T-helper 17 cell (primary cell): ENCODE results near the gene PARD3B. TPM values are rescaled to one million over a fixed set of nuclear protein-coding genes. Genes with fewer than 3 reads are reported as not detected.

Experiments
- ATAC-seq: fragments of 150-1000 bp; cut with Tn5 transposase; 2 replicates; pipeline ENCODE4 v1.10.0; 2021; ENCODE audit warnings: mild to moderate bottlenecking, moderate library complexity
- DNase-seq, 3 donors: peaks; one replicate each; pipeline versions ENCODE4 v3.0.0 to v3.0.0-alpha.2; 2020 to 2021
- H3K9me3 ChIP-seq: one replicate; pipeline ENCODE4 v1.7.0; 2013; ENCODE audit warnings: low read length, mild to moderate bottlenecking; ENCODE audit not compliant: control insufficient read depth, poor library complexity, severe bottlenecking
- H3K27ac Mint-ChIP-seq: one replicate; pipeline ENCODE4 v1.8.0; 2022; ENCODE audit warnings: mild to moderate bottlenecking, moderate library complexity, mixed read lengths
- H3K27me3 Mint-ChIP-seq: one replicate; pipeline ENCODE4 v1.8.0; 2022; ENCODE audit warnings: mixed read lengths
- H3K36me3 Mint-ChIP-seq: one replicate; pipeline ENCODE4 v1.8.0; 2022; ENCODE audit warnings: low read depth, mixed read lengths
- H3K4me1 Mint-ChIP-seq: one replicate; pipeline ENCODE4 v1.8.0; 2022; ENCODE audit warnings: mild to moderate bottlenecking, mixed read lengths
- H3K4me3 Mint-ChIP-seq: one replicate; pipeline ENCODE4 v1.8.0; 2022; ENCODE audit warnings: mild to moderate bottlenecking, moderate library complexity, mixed read lengths
- total RNA-seq, 4 donors: library from RNA in 2 of 4; stranded (reverse) in 2 of 4; gene quantifications; one replicate each; pipeline ENCODE4 v1.2.3 and lab custom pipeline; 2022 to 2026

Gene PARD3B
- total RNA-seq, 2 donors from 2014 or later, result 1.5 to 3.0 TPM

DNA sequence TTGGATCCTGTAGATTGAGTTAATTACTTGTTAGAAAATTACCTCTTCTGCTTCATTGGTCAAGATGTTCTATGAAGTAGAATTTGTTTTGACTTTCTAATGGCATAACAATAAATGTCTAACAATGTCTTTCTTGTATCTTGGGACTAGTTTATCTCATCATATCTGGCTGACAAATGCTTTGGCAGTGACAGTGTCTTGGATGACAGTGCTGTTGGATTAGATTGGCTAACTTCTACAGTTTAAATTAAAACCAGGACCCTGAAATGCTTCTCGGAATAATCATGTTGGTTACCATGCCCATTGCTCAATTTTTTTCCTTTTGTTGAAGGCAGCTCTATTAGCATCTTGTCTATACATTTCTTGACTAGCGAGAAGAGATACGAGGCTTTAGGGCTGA lies 176.9 kb downstream of the PARD3B start:
- no peak for ATAC-seq
- peaks cover 14% of the 10 kb centered on the region for H3K27me3 Mint-ChIP-seq
- H3K9me3 ChIP-seq, result no peaks in the 10 kb centered on the region
- no peak for DNase-seq
- H3K36me3 Mint-ChIP-seq, result peaks cover 3% of the 10 kb centered on the region
- H3K27ac Mint-ChIP-seq, result no peak overlapping the region
- no peak overlapping the region for H3K4me3 Mint-ChIP-seq
- no peaks in the 10 kb centered on the region for H3K4me1 Mint-ChIP-seq

DNA sequence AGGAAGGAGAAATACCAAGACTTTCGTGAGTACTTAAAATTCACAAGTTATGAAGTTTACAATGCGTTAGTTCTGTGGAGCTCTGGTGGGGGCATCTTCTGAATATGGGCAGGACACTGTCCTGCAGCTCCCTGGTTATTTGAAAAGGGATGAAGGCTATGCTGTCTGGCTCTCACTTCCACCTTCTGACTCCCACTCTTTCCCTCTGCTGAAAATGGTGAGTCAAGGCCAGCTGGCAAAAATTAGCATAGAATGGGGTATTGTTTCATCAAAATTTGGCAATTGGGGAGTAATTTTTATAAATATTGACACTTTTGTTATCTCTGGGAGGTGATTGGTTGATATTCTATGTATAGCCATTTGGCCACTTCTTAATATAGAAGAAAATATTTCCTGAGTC lies 177.4 kb downstream of the PARD3B start:
- Mint-ChIP-seq H3K27me3 (peaks cover 14% of the 10 kb centered on the region), H3K4me3 (no peak overlapping the region), H3K27ac (no peak overlapping the region), H3K36me3 (peaks cover 6% of the 10 kb centered on the region), H3K4me1 (no peaks in the 10 kb centered on the region)
- H3K9me3 ChIP-seq, result no peaks in the 10 kb centered on the region
- ATAC-seq (no peak), DNase-seq (no peak)

DNA sequence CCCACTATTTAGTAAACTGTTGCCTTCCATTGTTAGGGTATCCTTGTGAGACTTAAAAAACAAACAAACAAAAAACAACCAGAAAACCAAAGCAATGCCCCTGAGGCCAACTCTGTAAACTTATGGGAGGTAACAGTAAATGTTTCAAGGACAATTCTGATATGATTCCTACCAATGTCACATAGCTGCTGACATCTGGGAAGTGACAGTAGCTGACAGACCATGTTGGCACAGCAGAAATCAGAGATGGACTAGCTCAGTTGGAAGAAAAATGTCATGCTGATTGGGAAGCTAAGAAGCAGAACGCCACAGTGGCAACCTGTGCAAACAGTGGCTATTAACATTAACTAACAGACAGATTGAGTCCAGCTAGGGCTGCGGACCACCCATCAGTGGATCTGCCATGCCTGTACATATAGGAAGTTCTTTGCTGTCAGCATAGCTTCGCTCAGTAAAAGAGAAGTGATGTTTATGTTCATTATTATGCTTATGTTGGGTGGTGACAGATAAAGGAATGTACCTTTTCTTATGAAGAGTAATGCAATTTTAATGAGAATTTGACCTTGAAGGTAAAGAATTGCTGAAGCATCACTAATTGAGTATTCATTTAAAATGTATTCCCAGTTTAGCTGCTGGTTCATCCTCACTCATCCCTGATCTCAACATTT lies 180.6 kb downstream of the PARD3B start:
- no peaks in the 10 kb centered on the region for H3K9me3 ChIP-seq
- Mint-ChIP-seq H3K27ac (no peak overlapping the region), H3K27me3 (peaks cover 14% of the 10 kb centered on the region), H3K4me3 (no peak overlapping the region), H3K36me3 (peaks cover 6% of the 10 kb centered on the region), H3K4me1 (no peaks in the 10 kb centered on the region)
- DNase-seq (no peak), ATAC-seq (no peak)

DNA sequence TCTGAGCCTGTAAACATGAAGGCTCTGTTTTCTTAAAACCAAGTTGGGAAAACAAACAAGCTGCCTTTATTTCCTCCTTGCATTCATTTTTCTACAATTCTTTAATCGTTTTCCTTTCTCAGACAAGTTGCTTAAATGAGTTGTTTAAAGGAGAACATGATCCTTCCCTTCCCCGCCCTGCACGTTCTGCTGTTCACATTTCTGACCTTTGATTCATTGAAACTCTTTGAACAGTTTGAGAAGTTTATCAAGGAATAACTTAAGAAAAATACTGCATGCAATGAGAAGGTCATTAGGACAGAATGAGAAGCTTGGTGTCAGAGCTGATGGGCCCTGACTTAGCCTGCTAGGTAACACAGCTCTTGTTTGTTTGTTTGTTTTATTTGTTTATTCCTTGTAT lies 181.6 kb downstream of the PARD3B start:
- no peak for DNase-seq
- H3K36me3 Mint-ChIP-seq, result peaks cover 6% of the 10 kb centered on the region
- H3K27ac Mint-ChIP-seq, result no peak overlapping the region
- no peak overlapping the region for H3K4me3 Mint-ChIP-seq
- no peaks in the 10 kb centered on the region for H3K4me1 Mint-ChIP-seq
- peaks cover 14% of the 10 kb centered on the region for H3K27me3 Mint-ChIP-seq
- H3K9me3 ChIP-seq, result no peaks in the 10 kb centered on the region
- ATAC-seq, result no peak

DNA sequence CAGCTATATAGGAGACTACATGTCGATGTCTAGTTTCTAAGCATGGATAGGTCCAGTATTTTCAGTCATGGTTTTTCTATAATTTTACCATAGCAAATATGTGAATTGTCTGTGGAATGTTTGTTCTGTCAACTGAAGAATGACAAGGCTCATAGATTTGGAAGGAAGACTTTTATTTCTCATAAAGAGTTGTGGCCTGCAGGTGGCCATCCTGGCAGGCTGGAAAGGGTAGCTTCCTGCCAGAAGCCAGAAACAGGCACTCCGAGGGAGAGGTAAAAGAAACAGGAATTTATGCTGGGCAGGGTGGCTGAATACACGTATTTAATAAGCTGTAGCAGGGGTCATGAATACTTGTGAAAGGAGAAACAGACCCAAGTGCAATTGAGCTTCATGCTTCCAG lies 182.1 kb downstream of the PARD3B start:
- Mint-ChIP-seq H3K36me3 (peaks cover 6% of the 10 kb centered on the region), H3K4me3 (no peak overlapping the region), H3K4me1 (no peaks in the 10 kb centered on the region), H3K27ac (no peak overlapping the region), H3K27me3 (peaks cover 11% of the 10 kb centered on the region)
- ATAC-seq (no peak), DNase-seq (no peak)
- no peaks in the 10 kb centered on the region for H3K9me3 ChIP-seq

DNA sequence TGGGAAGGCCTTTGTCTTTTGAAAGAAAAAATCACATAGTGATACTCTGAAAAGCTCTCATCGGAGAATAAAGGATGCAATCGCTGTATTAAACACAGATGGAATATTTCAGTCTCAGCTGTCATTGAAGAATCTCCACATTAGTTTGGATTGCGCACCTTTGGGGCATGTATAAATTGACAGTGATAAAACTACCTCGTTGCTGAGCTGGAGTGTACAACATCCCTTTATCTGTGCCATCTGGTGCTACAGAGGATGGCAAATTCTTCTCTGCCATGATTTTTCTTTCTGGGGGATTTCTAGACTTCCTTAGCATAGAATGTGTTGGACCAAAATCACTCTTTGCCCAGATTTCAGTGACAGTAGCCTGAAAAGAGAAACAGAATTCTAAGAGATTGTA lies 185.3 kb downstream of the PARD3B start:
- Mint-ChIP-seq H3K27ac (no peak overlapping the region), H3K4me1 (no peaks in the 10 kb centered on the region), H3K4me3 (no peak overlapping the region), H3K36me3 (peaks cover 3% of the 10 kb centered on the region), H3K27me3 (no peaks in the 10 kb centered on the region)
- ATAC-seq (no peak), DNase-seq (no peak)
- H3K9me3 ChIP-seq, result no peaks in the 10 kb centered on the region

DNA sequence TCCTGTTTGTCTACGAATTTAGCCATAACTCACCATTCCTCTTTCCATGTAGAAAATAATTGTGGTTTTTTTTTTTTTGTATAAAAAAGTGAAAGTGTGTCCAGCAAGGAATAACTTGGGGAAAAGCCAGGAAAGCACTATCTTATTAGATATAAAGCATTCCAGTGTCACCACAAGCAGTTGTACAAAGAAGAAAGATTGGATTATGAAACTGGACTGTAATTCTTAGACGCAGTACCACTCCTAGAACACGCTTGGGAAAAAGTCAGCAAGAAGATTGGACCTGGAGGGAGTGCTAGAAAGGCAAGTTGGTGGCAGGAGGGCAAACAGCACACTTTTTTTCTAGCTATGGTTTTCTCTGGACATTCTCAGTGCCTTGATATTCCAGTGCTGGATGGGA lies 186.7 kb downstream of the PARD3B start:
- no peak overlapping the region for H3K4me3 Mint-ChIP-seq

DNA sequence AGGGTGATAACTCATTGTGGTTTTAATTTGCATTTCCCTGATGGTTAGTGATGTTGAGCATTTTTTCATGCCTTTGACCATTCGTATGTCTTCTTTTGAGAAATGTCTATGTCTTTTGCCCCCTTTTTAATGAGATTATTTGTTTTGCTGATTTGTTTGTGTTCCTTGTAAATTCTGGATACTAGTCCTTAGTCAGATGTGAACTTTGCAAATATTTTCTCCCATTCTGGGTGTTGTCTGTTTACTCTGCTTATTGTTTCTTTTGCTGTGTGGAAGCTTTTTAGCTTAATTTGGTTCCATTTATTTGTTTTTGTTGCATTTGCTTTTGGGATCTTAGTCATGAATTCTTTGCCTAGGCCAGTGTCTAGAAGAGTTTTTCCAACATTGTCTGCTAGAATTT lies 192.0 kb downstream of the PARD3B start:
- ATAC-seq, result no peak
- no peak overlapping the region for H3K4me3 Mint-ChIP-seq

More for the DNA sequence above, 186.7 kb downstream of the PARD3B start:
- Mint-ChIP-seq H3K27ac (no peak overlapping the region), H3K36me3 (peaks cover 5% of the 10 kb centered on the region), H3K27me3 (no peaks in the 10 kb centered on the region), H3K4me1 (no peaks in the 10 kb centered on the region)
- no peaks in the 10 kb centered on the region for H3K9me3 ChIP-seq
- no peak for ATAC-seq
- DNase-seq, result no peak

DNA sequence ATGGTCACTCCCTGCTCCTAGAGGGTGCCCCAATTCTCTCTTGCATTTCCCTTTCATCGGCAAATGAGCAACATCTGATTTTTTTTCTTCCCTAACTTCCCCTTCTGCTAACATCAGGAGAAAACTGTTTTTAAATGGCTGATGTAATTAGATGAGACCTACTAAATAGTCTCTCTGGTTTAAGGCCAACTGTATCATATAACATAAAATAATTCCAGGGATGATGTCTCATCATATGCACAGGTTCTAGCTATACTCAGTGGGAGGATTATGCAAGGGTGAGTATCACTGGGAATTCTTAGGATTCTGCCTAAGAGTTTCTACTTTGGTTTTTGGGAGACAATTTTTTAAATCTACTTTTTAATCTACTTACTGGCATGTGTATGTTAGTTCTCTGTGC lies 193.4 kb downstream of the PARD3B start:
- no peaks in the 10 kb centered on the region for H3K9me3 ChIP-seq
- ATAC-seq (no peak), DNase-seq (no peak)
- no peak overlapping the region for H3K4me3 Mint-ChIP-seq
- H3K27ac Mint-ChIP-seq, result no peak overlapping the region
- H3K27me3 Mint-ChIP-seq, result no peaks in the 10 kb centered on the region
- no peaks in the 10 kb centered on the region for H3K4me1 Mint-ChIP-seq
- peaks cover 4% of the 10 kb centered on the region for H3K36me3 Mint-ChIP-seq

More for the DNA sequence above, 192.0 kb downstream of the PARD3B start:
- Mint-ChIP-seq H3K27ac (no peak overlapping the region), H3K36me3 (peaks cover 4% of the 10 kb centered on the region), H3K4me1 (no peaks in the 10 kb centered on the region), H3K27me3 (no peaks in the 10 kb centered on the region)
- DNase-seq, result no peak
- H3K9me3 ChIP-seq, result no peaks in the 10 kb centered on the region

DNA sequence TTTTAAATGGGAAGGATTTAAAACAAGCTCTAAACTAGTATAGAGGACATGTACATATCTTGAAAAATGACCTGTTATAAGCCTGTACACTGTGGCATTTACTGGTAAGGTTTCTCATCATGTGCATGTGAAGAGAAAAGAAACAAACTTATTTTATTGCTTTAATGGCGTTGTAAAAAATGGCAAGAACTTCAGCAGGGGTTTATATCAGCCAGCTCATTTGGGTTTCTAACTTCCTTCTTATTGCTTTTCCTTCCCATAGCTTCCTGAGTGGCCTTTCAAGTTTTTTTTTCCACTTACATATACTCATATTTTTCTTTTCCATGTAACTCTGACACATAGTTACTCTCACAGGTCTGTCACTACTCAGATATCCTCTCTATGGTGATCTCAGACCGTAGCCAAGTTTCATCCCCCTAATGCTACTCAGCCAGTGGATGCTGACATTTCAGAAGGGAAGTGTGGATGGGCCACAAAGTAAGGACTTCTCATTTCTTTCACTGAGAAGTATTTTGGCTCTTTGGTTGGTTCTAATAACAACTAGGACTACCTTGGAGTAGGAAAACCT lies 198.2 kb downstream of the PARD3B start:
- ATAC-seq (no peak), DNase-seq (no peak)
- Mint-ChIP-seq H3K4me1 (no peaks in the 10 kb centered on the region), H3K4me3 (no peak overlapping the region), H3K27me3 (no peaks in the 10 kb centered on the region), H3K36me3 (peaks cover 2% of the 10 kb centered on the region), H3K27ac (no peak overlapping the region)
- H3K9me3 ChIP-seq, result no peaks in the 10 kb centered on the region

DNA sequence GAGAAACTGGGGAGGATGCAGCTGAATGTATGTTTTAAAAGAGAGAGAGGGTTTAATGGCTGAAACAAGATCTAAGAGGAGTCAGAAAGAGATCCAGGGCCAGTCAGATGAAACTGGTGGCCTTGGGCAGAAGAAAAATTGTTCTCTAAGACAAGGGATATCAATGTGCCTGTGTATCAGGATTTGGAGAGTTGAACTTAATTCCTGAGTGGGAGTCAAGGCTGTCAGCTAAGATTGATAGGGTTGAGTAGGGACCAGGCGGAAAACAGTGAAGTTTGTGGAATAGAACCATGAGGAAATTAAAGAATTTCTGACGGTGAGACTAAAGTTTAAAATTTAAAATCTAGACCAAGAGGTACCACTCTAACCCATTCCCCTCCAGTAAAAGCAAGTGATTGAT lies 199.2 kb downstream of the PARD3B start:
- Mint-ChIP-seq H3K36me3 (no peaks in the 10 kb centered on the region), H3K27ac (no peak overlapping the region), H3K27me3 (no peaks in the 10 kb centered on the region), H3K4me3 (no peak overlapping the region), H3K4me1 (no peaks in the 10 kb centered on the region)
- H3K9me3 ChIP-seq, result no peaks in the 10 kb centered on the region
- DNase-seq (no peak), ATAC-seq (no peak)

DNA sequence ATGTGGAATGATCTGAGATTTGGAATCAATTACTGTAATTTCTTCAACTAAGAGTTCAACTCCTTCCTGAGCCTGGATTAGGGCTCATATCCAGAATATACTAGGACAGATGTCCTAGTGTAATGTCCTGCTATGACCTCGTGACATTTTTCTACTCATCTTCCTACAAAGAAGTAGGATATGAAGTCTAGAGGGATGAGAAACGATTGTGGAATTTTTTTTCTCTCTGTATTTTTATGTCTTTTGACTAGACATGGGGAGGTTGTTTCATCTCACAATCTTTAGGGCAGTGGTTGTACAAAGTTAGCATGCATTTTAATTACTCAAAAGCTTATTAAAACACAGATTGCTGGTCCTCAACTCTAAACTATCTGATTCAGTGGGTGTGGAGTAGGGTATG lies 203.0 kb downstream of the PARD3B start:
- H3K9me3 ChIP-seq, result no peaks in the 10 kb centered on the region
- no peaks in the 10 kb centered on the region for H3K4me1 Mint-ChIP-seq
- H3K27me3 Mint-ChIP-seq, result no peaks in the 10 kb centered on the region
- H3K27ac Mint-ChIP-seq, result no peak overlapping the region
- H3K36me3 Mint-ChIP-seq, result no peaks in the 10 kb centered on the region
- DNase-seq (no peak), ATAC-seq (no peak)
- no peak overlapping the region for H3K4me3 Mint-ChIP-seq

DNA sequence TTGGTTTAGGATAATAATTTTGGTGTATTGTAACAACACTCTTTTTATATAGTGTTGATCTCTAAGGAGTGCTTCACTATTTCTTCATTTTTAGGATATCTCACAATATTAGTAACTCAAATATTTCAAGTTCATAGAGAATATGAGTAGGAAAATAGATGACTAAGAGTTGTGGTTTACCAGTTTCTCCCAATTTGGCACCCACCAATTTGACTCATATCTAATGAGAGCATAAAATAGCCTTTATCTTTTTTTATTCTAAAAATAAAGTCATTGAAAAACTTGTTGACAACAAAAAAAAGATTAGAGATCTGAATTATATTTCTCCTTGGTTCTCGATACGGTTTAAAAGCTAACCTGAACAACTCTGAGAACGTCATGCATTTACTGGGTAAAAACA lies 204.0 kb downstream of the PARD3B start:
- Mint-ChIP-seq H3K27ac (no peak overlapping the region), H3K36me3 (no peaks in the 10 kb centered on the region), H3K4me3 (no peak overlapping the region), H3K27me3 (no peaks in the 10 kb centered on the region), H3K4me1 (no peaks in the 10 kb centered on the region)
- ATAC-seq (no peak), DNase-seq (no peak)
- H3K9me3 ChIP-seq, result no peaks in the 10 kb centered on the region

DNA sequence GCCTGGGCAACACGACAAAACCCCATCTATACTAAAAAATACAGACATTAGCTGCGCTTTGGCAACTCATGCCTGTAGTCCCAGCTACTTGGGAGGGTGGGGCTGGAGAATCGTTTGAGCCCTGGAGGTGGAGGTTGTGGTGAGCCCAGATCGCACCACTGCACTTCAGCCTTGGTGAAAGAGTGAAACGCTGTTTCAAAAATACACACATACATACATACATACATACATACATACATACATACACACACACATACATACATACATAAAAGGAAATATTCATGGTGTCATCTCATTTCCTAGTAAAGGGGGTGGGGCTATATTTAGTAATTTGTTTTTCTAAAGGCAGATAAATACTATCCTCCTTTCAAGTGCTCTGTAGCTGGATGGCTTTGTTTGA lies 205.1 kb downstream of the PARD3B start:
- Mint-ChIP-seq H3K36me3 (no peaks in the 10 kb centered on the region), H3K27ac (peak overlapping the region; percentile 4), H3K27me3 (no peaks in the 10 kb centered on the region), H3K4me1 (no peaks in the 10 kb centered on the region), H3K4me3 (no peak overlapping the region)
- ATAC-seq (no peak), DNase-seq (no peak)
- no peaks in the 10 kb centered on the region for H3K9me3 ChIP-seq
